H1 (cell line): ENCODE results near the gene TLL2.

Experiments
- BACH1 ChIP-seq: IDR thresholded peaks from 2 replicates; pipeline ENCODE4 v1.6.1; 2012; ENCODE audit warnings: low read length, improper control_type of control experiment
- CHD2 ChIP-seq: IDR thresholded peaks from 2 replicates; pipeline ENCODE4 v1.6.1; 2012; ENCODE audit warnings: low read length, improper control_type of control experiment
- SP4 ChIP-seq: IDR thresholded peaks from 2 replicates; pipeline ENCODE4 v1.6.1; 2012; ENCODE audit warnings: low read length, inconsistent platforms
- YY1 ChIP-seq: IDR thresholded peaks from 2 replicates; pipeline ENCODE4 v1.6.1; 2011; ENCODE audit warnings: low read depth, mild to moderate bottlenecking, low read length
- TF ChIP-seq, protein P1 (sequence below): IDR thresholded peaks from 2 replicates; pipeline ENCODE4 v1.6.1; 2012; ENCODE audit warnings: inconsistent platforms
- TF ChIP-seq, protein P2 (sequence below), 3 experiments: IDR thresholded peaks; 1 replicate in 2 of 3; 2 replicates in 1 of 3; pipeline versions ENCODE4 v1.5.1 to v1.6.1; 2011; ENCODE audit warnings: low read length in 3 of 3, mild to moderate bottlenecking in 3 of 3, inconsistent platforms in 2 of 3, low read depth in 1 of 3, moderate library complexity in 1 of 3; ENCODE audit not compliant: insufficient read depth in 1 of 3; ENCODE audit errors: control extremely low read depth in 1 of 3
- TF ChIP-seq, protein P3 (sequence below): IDR thresholded peaks from 2 replicates; pipeline ENCODE4 v1.6.1; 2012; ENCODE audit warnings: inconsistent platforms

DNA sequence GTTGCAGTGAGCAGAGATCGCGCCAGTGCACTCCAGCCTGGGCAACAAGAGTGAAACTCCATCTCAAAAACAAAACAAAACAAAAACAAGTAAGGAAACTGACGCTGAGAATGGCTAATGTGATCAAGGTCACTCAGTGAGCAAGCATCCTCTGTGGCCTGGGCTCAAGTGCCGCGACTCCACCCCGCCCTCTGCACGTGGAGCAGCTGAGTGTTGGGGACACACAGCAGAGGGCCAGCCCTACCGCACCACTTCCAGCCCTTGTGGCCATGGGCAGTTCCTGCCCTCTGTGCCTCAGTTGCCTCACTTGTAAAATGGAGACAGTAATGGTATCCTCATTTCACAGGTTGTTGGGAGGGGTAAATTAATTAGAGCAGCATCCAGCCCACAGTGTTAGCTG is 134.0 kb downstream of the TLL2 start:
- TF ChIP-seq, protein P1, sequence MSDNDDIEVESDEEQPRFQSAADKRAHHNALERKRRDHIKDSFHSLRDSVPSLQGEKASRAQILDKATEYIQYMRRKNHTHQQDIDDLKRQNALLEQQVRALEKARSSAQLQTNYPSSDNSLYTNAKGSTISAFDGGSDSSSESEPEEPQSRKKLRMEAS, result no peak
- TF ChIP-seq CHD2 (no peak), YY1 (no peak), SP4 (no peak), BACH1 (no peak)
- TF ChIP-seq, protein P2, sequence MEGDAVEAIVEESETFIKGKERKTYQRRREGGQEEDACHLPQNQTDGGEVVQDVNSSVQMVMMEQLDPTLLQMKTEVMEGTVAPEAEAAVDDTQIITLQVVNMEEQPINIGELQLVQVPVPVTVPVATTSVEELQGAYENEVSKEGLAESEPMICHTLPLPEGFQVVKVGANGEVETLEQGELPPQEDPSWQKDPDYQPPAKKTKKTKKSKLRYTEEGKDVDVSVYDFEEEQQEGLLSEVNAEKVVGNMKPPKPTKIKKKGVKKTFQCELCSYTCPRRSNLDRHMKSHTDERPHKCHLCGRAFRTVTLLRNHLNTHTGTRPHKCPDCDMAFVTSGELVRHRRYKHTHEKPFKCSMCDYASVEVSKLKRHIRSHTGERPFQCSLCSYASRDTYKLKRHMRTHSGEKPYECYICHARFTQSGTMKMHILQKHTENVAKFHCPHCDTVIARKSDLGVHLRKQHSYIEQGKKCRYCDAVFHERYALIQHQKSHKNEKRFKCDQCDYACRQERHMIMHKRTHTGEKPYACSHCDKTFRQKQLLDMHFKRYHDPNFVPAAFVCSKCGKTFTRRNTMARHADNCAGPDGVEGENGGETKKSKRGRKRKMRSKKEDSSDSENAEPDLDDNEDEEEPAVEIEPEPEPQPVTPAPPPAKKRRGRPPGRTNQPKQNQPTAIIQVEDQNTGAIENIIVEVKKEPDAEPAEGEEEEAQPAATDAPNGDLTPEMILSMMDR (IDR thresholded peaks at IDR 0.05; ENCODE audit: control extremely low read depth in 1 of 3, insufficient read depth in 1 of 3, low read depth in 1 of 3, low read length in 3 of 3), result no peak
- TF ChIP-seq, protein P3, sequence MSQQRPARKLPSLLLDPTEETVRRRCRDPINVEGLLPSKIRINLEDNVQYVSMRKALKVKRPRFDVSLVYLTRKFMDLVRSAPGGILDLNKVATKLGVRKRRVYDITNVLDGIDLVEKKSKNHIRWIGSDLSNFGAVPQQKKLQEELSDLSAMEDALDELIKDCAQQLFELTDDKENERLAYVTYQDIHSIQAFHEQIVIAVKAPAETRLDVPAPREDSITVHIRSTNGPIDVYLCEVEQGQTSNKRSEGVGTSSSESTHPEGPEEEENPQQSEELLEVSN, result no peak
